ENCODE measurements around the gene TMPRSS7.

The TMPRSS7 gene

GRCh38 chr3:112090887-112091586, 56.5 kb downstream of the TMPRSS7 start:
- no peaks in the 10 kb centered on the region for H3K9me3 ChIP-seq (ENCODE audit: severe bottlenecking)
- H3K4me3 ChIP-seq (ENCODE audit: severe bottlenecking): no peak overlapping the region
- no peak for DNase-seq (ENCODE audit: low spot score)
- H3K27ac ChIP-seq (ENCODE audit: poor library complexity, severe bottlenecking): no peak overlapping the region
- peaks cover 13% of the 10 kb centered on the region for H3K36me3 ChIP-seq (ENCODE audit: low read depth)
- no peak for TF ChIP-seq CTCF (IDR thresholded peaks at IDR 0.05; ENCODE audit: poor library complexity, severe bottlenecking)
- H3K4me1 ChIP-seq (ENCODE audit: insufficient read depth, poor library complexity, severe bottlenecking): peaks cover 17% of the 10 kb centered on the region
- H3K27me3 ChIP-seq (ENCODE audit: insufficient read depth, poor library complexity, severe bottlenecking): no peaks in the 10 kb centered on the region
- ATAC-seq (ENCODE audit: low read depth): no peak

GRCh38 chr3:112092496-112093179, 58.1 kb downstream of the TMPRSS7 start:
- H3K27ac ChIP-seq (ENCODE audit: poor library complexity, severe bottlenecking): no peak overlapping the region

DNA sequence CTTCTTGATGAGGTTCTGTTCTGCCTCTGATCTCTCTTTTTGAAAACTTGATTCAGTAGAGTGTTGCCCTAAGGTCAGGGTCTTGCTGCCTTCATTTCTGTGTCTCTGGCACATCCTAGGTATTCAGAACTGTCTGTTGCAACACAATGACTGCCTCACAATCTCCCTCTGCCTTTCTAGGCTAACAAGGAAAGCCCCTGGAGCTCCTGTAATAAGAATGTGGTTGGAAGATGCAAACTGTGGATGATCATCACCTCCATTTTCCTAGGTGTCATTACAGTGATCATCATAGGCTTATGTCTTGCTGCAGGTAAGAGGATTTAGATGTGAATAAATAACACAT, 58.6 kb downstream of the TMPRSS7 start:
- Histone ChIP-seq H3K4me3 (ENCODE audit: severe bottlenecking) (no peak overlapping the region), H3K27me3 (ENCODE audit: insufficient read depth, poor library complexity, severe bottlenecking) (no peaks in the 10 kb centered on the region), H3K4me1 (ENCODE audit: insufficient read depth, poor library complexity, severe bottlenecking) (peaks cover 20% of the 10 kb centered on the region), H3K9me3 (ENCODE audit: severe bottlenecking) (no peaks in the 10 kb centered on the region), H3K27ac (ENCODE audit: poor library complexity, severe bottlenecking) (no peak overlapping the region), H3K36me3 (ENCODE audit: low read depth) (peaks cover 13% of the 10 kb centered on the region)
- no peak for ATAC-seq (ENCODE audit: low read depth)
- TF ChIP-seq CTCF (IDR thresholded peaks at IDR 0.05; ENCODE audit: poor library complexity, severe bottlenecking): no peak
- DNase-seq (ENCODE audit: low spot score): no peak

More at GRCh38 chr3:112092496-112093179, 58.1 kb downstream of the TMPRSS7 start:
- Histone ChIP-seq H3K27me3 (ENCODE audit: insufficient read depth, poor library complexity, severe bottlenecking) (no peaks in the 10 kb centered on the region), H3K36me3 (ENCODE audit: low read depth) (peaks cover 13% of the 10 kb centered on the region), H3K4me1 (ENCODE audit: insufficient read depth, poor library complexity, severe bottlenecking) (peaks cover 21% of the 10 kb centered on the region), H3K9me3 (ENCODE audit: severe bottlenecking) (no peaks in the 10 kb centered on the region), H3K4me3 (ENCODE audit: severe bottlenecking) (no peak overlapping the region)
- DNase-seq (ENCODE audit: low spot score) (no peak), ATAC-seq (ENCODE audit: low read depth) (no peak)
- TF ChIP-seq CTCF (IDR thresholded peaks at IDR 0.05; ENCODE audit: poor library complexity, severe bottlenecking): no peak

GRCh38 chr3:112095731-112096130, 61.2 kb downstream of the TMPRSS7 start:
- H3K36me3 ChIP-seq (ENCODE audit: low read depth): peaks cover 13% of the 10 kb centered on the region
- DNase-seq (ENCODE audit: low spot score): no peak
- H3K27ac ChIP-seq (ENCODE audit: poor library complexity, severe bottlenecking): peak overlapping the region; percentile 45
- no peak for ATAC-seq (ENCODE audit: low read depth)
- H3K4me3 ChIP-seq (ENCODE audit: severe bottlenecking): no peak overlapping the region
- H3K4me1 ChIP-seq (ENCODE audit: insufficient read depth, poor library complexity, severe bottlenecking): peaks cover 16% of the 10 kb centered on the region
- no peaks in the 10 kb centered on the region for H3K9me3 ChIP-seq (ENCODE audit: severe bottlenecking)
- H3K27me3 ChIP-seq (ENCODE audit: insufficient read depth, poor library complexity, severe bottlenecking): no peaks in the 10 kb centered on the region
- TF ChIP-seq CTCF (IDR thresholded peaks at IDR 0.05; ENCODE audit: poor library complexity, severe bottlenecking): no peak

- Histone ChIP-seq H3K4me3 (ENCODE audit: severe bottlenecking) (no peak overlapping the region), H3K4me1 (ENCODE audit: insufficient read depth, poor library complexity, severe bottlenecking) (peaks cover 20% of the 10 kb centered on the region), H3K9me3 (ENCODE audit: severe bottlenecking) (no peaks in the 10 kb centered on the region), H3K27me3 (ENCODE audit: insufficient read depth, poor library complexity, severe bottlenecking) (no peaks in the 10 kb centered on the region), H3K36me3 (ENCODE audit: low read depth) (peaks cover 13% of the 10 kb centered on the region), H3K27ac (ENCODE audit: poor library complexity, severe bottlenecking) (peak overlapping the region; percentile 45)
- DNase-seq (ENCODE audit: low spot score) (no peak), ATAC-seq (ENCODE audit: low read depth) (peak; percentile 13; the same call in 1 of the 3 replicates)
- no peak for TF ChIP-seq CTCF (IDR thresholded peaks at IDR 0.05; ENCODE audit: poor library complexity, severe bottlenecking)
Observed at GRCh38 chr3:112096176-112096575, 61.6 kb downstream of the TMPRSS7 start.
